ENCODE data around the gene OSBPL10. TPM values are rescaled to one million over a fixed set of nuclear protein-coding genes. Genes with fewer than 3 reads are reported as not detected.

OSBPL10 gene
- total RNA-seq, 1 experiment from 2014 or later: 2.3 TPM

- intact Hi-C loops (cut with micrococcal nuclease; ENCODE audit: unreplicated experiment): no loop called here
- no peak overlapping the region for H3K27ac ChIP-seq (ENCODE audit: low read depth, low read length, poor library complexity, severe bottlenecking)
- CTCF ChIA-PET: no interaction called here
- H3K4me3 ChIP-seq (ENCODE audit: low read depth, low read length, poor library complexity, severe bottlenecking): no peak overlapping the region
- no peaks in the 10 kb centered on the region for H3K36me3 ChIP-seq (ENCODE audit: insufficient read depth, low read length, poor library complexity, severe bottlenecking)
- TF ChIP-seq, protein P1, sequence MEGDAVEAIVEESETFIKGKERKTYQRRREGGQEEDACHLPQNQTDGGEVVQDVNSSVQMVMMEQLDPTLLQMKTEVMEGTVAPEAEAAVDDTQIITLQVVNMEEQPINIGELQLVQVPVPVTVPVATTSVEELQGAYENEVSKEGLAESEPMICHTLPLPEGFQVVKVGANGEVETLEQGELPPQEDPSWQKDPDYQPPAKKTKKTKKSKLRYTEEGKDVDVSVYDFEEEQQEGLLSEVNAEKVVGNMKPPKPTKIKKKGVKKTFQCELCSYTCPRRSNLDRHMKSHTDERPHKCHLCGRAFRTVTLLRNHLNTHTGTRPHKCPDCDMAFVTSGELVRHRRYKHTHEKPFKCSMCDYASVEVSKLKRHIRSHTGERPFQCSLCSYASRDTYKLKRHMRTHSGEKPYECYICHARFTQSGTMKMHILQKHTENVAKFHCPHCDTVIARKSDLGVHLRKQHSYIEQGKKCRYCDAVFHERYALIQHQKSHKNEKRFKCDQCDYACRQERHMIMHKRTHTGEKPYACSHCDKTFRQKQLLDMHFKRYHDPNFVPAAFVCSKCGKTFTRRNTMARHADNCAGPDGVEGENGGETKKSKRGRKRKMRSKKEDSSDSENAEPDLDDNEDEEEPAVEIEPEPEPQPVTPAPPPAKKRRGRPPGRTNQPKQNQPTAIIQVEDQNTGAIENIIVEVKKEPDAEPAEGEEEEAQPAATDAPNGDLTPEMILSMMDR (conservative IDR thresholded peaks at IDR 0.05; ENCODE audit: low read depth, low read length): no peak
- TF ChIP-seq EZH2 (IDR thresholded peaks at IDR 0.05; ENCODE audit: borderline replicate concordance, low read depth, low read length, poor library complexity, severe bottlenecking): no peak
- DNase-seq (ENCODE audit: low spot score): no peak
- BruUV-seq (replicated peaks): no TSS peak
- H3K27me3 ChIP-seq (replicated peaks; ENCODE audit: insufficient read depth, low read depth, low read length, poor library complexity): no peaks in the 10 kb centered on the region
- POLR2A ChIA-PET (ENCODE audit: low non-redundant PET): interaction anchor here (0.6 kb wide), 1 partner anchor 828 kb away, joined by 3 read pairs; no protein-coding TSS in a partner anchor
- H3K4me1 ChIP-seq (ENCODE audit: insufficient read depth, low read length, poor library complexity, severe bottlenecking): peaks cover 6% of the 10 kb centered on the region
- H3K9me3 ChIP-seq (ENCODE audit: low read depth, low read length, poor library complexity, severe bottlenecking): no peaks in the 10 kb centered on the region
Measured at GRCh38 chr3:31791090-31791430, 190.0 kb downstream of the OSBPL10 start.

DNA sequence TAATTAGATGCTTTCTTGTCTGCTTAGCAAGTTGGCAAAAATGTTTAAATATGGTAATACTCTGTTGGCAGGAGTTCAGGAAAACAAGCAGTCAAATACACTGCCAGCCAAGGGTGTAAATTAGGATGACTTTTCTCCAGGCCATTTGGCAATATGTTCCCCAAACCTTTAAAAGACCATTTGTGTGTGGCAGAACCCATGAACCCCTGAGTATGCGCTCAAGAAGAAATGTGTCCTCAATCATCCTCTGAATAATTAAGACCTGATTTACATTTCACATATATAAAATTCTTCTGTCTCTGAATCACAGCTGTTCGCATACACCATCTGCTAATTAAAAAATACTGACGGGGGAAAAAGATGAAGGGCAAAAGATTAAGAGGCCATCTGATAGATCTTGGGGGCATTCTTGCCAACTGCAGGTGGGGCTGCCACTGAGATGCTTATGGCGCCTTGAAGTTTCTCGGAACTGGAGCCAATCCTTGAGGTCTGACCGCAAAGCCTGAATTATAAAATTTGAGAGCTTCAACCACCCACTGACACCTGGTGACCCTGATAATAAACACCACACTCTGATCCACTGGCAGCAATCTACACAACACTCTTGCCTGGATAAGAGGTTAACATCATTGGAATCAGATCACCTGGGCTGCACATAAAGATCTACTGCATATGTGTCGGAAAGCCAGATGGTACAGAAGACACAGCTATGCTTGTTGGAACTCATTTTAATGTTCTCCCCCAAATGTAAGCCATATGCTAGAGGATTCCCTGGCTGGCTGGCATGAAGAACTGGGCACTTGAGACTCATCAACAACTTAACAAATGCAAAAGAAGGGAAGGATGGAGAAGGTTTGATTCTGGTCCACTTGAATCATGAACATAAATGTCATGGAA, 190.6 kb downstream of the OSBPL10 start:
- Histone ChIP-seq H3K36me3 (ENCODE audit: insufficient read depth, low read length, poor library complexity, severe bottlenecking) (no peaks in the 10 kb centered on the region), H3K27me3 (replicated peaks; ENCODE audit: insufficient read depth, low read depth, low read length, poor library complexity) (no peaks in the 10 kb centered on the region), H3K4me1 (ENCODE audit: insufficient read depth, low read length, poor library complexity, severe bottlenecking) (peaks cover 6% of the 10 kb centered on the region), H3K27ac (ENCODE audit: low read depth, low read length, poor library complexity, severe bottlenecking) (no peak overlapping the region), H3K9me3 (ENCODE audit: low read depth, low read length, poor library complexity, severe bottlenecking) (no peaks in the 10 kb centered on the region), H3K4me3 (ENCODE audit: low read depth, low read length, poor library complexity, severe bottlenecking) (no peak overlapping the region)
- no peak for TF ChIP-seq EZH2 (IDR thresholded peaks at IDR 0.05; ENCODE audit: borderline replicate concordance, low read depth, low read length, poor library complexity, severe bottlenecking)
- TF ChIP-seq, protein P1 (conservative IDR thresholded peaks at IDR 0.05; ENCODE audit: low read depth, low read length): no peak
- intact Hi-C loops (cut with micrococcal nuclease; ENCODE audit: unreplicated experiment): no loop called here
- no peak for DNase-seq (ENCODE audit: low spot score)
- POLR2A ChIA-PET (ENCODE audit: low non-redundant PET): interaction anchor here (0.6 kb wide), 1 partner anchor 829 kb away, joined by 3 read pairs; no protein-coding TSS in a partner anchor
- CTCF ChIA-PET: no interaction called here
- no TSS peak for BruUV-seq (replicated peaks)

DNA sequence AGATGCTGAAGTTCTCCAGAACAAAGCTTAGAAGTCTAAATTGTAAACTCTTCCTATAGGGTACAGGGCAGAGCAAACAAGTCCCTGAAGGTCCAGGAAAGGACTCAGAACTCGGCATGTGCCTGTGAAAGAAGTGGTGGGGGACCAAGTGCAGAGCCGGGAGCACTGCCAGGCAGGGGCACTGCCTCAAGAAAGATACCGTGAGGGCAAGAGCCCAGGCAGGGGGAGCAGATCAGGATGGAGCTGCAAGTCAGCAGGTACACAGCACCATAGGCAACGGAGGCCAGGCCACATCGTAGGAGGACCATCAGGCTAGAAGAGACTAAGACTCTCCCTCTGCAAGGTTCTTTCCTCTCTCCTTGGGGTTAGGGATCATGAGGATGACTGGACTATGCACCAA, 191.6 kb downstream of the OSBPL10 start:
- intact Hi-C loops (cut with micrococcal nuclease; ENCODE audit: unreplicated experiment): no loop called here
- TF ChIP-seq, protein P1 (conservative IDR thresholded peaks at IDR 0.05; ENCODE audit: low read depth, low read length): no peak
- TF ChIP-seq EZH2 (IDR thresholded peaks at IDR 0.05; ENCODE audit: borderline replicate concordance, low read depth, low read length, poor library complexity, severe bottlenecking): no peak
- ChIA-PET POLR2A (ENCODE audit: low non-redundant PET) (no interaction called here), CTCF (no interaction called here)
- no peak overlapping the region for H3K4me3 ChIP-seq (ENCODE audit: low read depth, low read length, poor library complexity, severe bottlenecking)
- peaks cover 6% of the 10 kb centered on the region for H3K4me1 ChIP-seq (ENCODE audit: insufficient read depth, low read length, poor library complexity, severe bottlenecking)
- no peak overlapping the region for H3K27ac ChIP-seq (ENCODE audit: low read depth, low read length, poor library complexity, severe bottlenecking)
- H3K27me3 ChIP-seq (replicated peaks; ENCODE audit: insufficient read depth, low read depth, low read length, poor library complexity): no peaks in the 10 kb centered on the region
- no TSS peak for BruUV-seq (replicated peaks)
- no peaks in the 10 kb centered on the region for H3K9me3 ChIP-seq (ENCODE audit: low read depth, low read length, poor library complexity, severe bottlenecking)
- no peak for DNase-seq (ENCODE audit: low spot score)
- H3K36me3 ChIP-seq (ENCODE audit: insufficient read depth, low read length, poor library complexity, severe bottlenecking): no peaks in the 10 kb centered on the region
